WTC11 (cell line): ENCODE results near the gene RNASEH2C. TPM values are rescaled to one million over a fixed set of nuclear protein-coding genes. Genes with fewer than 3 reads are reported as not detected.

Source experiments
- ATAC-seq: fragments of 200-7000 bp; cut with Tn5 transposase; 2 replicates; pipeline ENCODE4 v1.10.0; 2021; ENCODE audit warnings: mild to moderate bottlenecking, moderate library complexity
- CTCF ChIA-PET: fragments of 300-600 bp; sonication (Branson Sonifier 250); formaldehyde crosslinking; loops from one replicate; lab custom pipeline; 2021; ENCODE audit warnings: antibody characterized with exemption; lab: Charles Lee
- POLR2A ChIA-PET: fragments of 350-600 bp; sonication (Branson Sonifier 250); formaldehyde crosslinking; loops from one replicate; lab custom pipeline; 2021; ENCODE audit warnings: antibody characterized with exemption; lab: Charles Lee
- DNase-seq: peaks from one replicate; pipeline ENCODE4 v3.0.0; 2021; ENCODE audit warnings: low spot score
- H3K27ac Mint-ChIP-seq: 2 replicates; pipeline ENCODE4 v1.8.0; 2021; ENCODE audit warnings: mixed read lengths
- H3K27me3 Mint-ChIP-seq: 2 replicates; pipeline ENCODE4 v1.8.0; 2021; ENCODE audit warnings: low read depth, mild to moderate bottlenecking, moderate library complexity, mixed read lengths
- H3K36me3 Mint-ChIP-seq: 2 replicates; pipeline ENCODE4 v1.8.0; 2021; ENCODE audit warnings: mixed read lengths
- H3K4me1 Mint-ChIP-seq: 2 replicates; pipeline ENCODE4 v1.8.0; 2022; ENCODE audit warnings: mixed read lengths
- H3K4me3 Mint-ChIP-seq: 2 replicates; pipeline ENCODE4 v1.8.0; 2021; ENCODE audit warnings: mild to moderate bottlenecking, moderate library complexity, mixed read lengths
- H3K9me3 Mint-ChIP-seq: 2 replicates; pipeline ENCODE4 v1.8.0; 2021; ENCODE audit warnings: mixed read lengths
- CBFB ChIP-seq: sonication (generic); formaldehyde crosslinking; IDR thresholded peaks from 2 replicates; pipeline ENCODE4 v1.8.1; 2022; ENCODE audit warnings: mild to moderate bottlenecking, low read depth, missing genetic modification reagents
- CREM ChIP-seq: sonication (generic); formaldehyde crosslinking; IDR thresholded peaks from 2 replicates; pipeline ENCODE4 v1.8.1; 2022; ENCODE audit warnings: mild to moderate bottlenecking, missing genetic modification reagents, moderate library complexity
- FOXJ3 ChIP-seq: sonication (generic); formaldehyde crosslinking; IDR thresholded peaks from 2 replicates; pipeline ENCODE4 v1.9.0; 2021; ENCODE audit warnings: missing genetic modification reagents, mild to moderate bottlenecking, borderline replicate concordance
- GABPB1 ChIP-seq: sonication (generic); formaldehyde crosslinking; IDR thresholded peaks from 2 replicates; pipeline ENCODE4 v1.8.1; 2023; ENCODE audit warnings: mild to moderate bottlenecking, missing genetic modification reagents
- NFATC4 ChIP-seq: fragments of 250-450 bp; sonication (Bioruptor Pico); IDR thresholded peaks from 2 replicates; pipeline ENCODE4 v1.9.0; 2021; ENCODE audit warnings: mild to moderate bottlenecking
- SMAD3 ChIP-seq: sonication (generic); formaldehyde crosslinking; IDR thresholded peaks from 2 replicates; pipeline ENCODE4 v1.8.0; 2022; ENCODE audit warnings: missing genetic modification reagents, mild to moderate bottlenecking, borderline replicate concordance
- SMAD4 ChIP-seq: sonication (generic); formaldehyde crosslinking; IDR thresholded peaks from 2 replicates; pipeline ENCODE4 v1.8.0; 2022; ENCODE audit warnings: mild to moderate bottlenecking, missing genetic modification reagents
- SOX15 ChIP-seq: fragments of 250-450 bp; sonication (Bioruptor Pico); IDR thresholded peaks from 2 replicates; pipeline ENCODE4 v1.9.0; 2021; ENCODE audit warnings: mild to moderate bottlenecking
- TEAD4 ChIP-seq: sonication (generic); formaldehyde crosslinking; IDR thresholded peaks from 2 replicates; pipeline ENCODE4 v1.8.0; 2022; ENCODE audit warnings: mild to moderate bottlenecking, missing genetic modification reagents
- ZNF219 ChIP-seq: sonication (generic); formaldehyde crosslinking; IDR thresholded peaks from 2 replicates; pipeline ENCODE4 v1.8.0; 2023; ENCODE audit warnings: missing genetic modification reagents, mild to moderate bottlenecking, borderline replicate concordance
- total RNA-seq: library from RNA; stranded (reverse); gene quantifications from 3 replicates; pipeline ENCODE4 v1.2.3, GENCODE V29; 2021
- TF ChIP-seq, protein P1 (sequence below): sonication (generic); formaldehyde crosslinking; IDR thresholded peaks from 2 replicates; pipeline ENCODE4 v1.8.1; 2023; ENCODE audit warnings: mild to moderate bottlenecking, missing genetic modification reagents
- TF ChIP-seq, protein P2 (sequence below): fragments of 250-450 bp; sonication (Bioruptor Pico); IDR thresholded peaks from 2 replicates; pipeline ENCODE4 v1.9.0; 2021; ENCODE audit warnings: mild to moderate bottlenecking
- TF ChIP-seq, protein P3 (sequence below): sonication (generic); formaldehyde crosslinking; IDR thresholded peaks from 2 replicates; pipeline ENCODE4 v1.8.0; 2023; ENCODE audit warnings: missing genetic modification reagents
- TF ChIP-seq, protein P4 (sequence below): sonication (generic); formaldehyde crosslinking; IDR thresholded peaks from 2 replicates; pipeline ENCODE4 v1.8.1; 2023; ENCODE audit warnings: mild to moderate bottlenecking, missing genetic modification reagents, borderline replicate concordance
- TF ChIP-seq, protein P5 (sequence below): sonication (generic); formaldehyde crosslinking; IDR thresholded peaks from 2 replicates; pipeline ENCODE4 v1.8.1; 2023; ENCODE audit warnings: mild to moderate bottlenecking, missing genetic modification reagents, moderate library complexity
- TF ChIP-seq, protein P6 (sequence below): sonication (generic); formaldehyde crosslinking; IDR thresholded peaks from 2 replicates; pipeline ENCODE4 v1.8.0; 2023; ENCODE audit warnings: missing genetic modification reagents, mild to moderate bottlenecking, borderline replicate concordance
- TF ChIP-seq, protein P7 (sequence below): sonication (generic); formaldehyde crosslinking; conservative IDR thresholded peaks from 2 replicates; pipeline ENCODE4 v1.8.1; 2022; ENCODE audit warnings: mild to moderate bottlenecking, missing genetic modification reagents

RNASEH2C gene
- total RNA-seq, 1 experiment from 2014 or later, result 42.1 TPM

DNA sequence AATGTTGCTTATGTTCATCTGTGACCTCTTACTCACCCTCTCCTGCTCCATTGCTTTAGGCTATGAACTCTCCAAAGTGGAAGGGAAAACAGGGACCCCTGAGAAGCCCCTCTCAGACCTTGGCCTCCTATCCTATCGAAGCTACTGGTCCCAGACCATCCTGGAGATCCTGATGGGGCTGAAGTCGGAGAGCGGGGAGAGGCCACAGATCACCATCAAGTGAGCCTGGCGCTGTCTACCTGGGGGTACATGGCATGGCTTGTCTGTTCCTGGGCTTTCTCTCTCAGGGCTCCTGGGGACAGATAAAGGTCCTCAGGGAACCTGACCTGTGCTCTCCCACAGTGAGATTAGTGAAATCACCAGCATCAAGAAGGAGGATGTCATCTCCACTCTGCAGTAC is 2.1 kb downstream of the RNASEH2C start:
- H3K36me3 Mint-ChIP-seq, result peaks cover 49% of the 10 kb centered on the region
- peak overlapping the region; percentile 98 for H3K4me3 Mint-ChIP-seq
- ATAC-seq, result no peak
- TF ChIP-seq, protein P1, sequence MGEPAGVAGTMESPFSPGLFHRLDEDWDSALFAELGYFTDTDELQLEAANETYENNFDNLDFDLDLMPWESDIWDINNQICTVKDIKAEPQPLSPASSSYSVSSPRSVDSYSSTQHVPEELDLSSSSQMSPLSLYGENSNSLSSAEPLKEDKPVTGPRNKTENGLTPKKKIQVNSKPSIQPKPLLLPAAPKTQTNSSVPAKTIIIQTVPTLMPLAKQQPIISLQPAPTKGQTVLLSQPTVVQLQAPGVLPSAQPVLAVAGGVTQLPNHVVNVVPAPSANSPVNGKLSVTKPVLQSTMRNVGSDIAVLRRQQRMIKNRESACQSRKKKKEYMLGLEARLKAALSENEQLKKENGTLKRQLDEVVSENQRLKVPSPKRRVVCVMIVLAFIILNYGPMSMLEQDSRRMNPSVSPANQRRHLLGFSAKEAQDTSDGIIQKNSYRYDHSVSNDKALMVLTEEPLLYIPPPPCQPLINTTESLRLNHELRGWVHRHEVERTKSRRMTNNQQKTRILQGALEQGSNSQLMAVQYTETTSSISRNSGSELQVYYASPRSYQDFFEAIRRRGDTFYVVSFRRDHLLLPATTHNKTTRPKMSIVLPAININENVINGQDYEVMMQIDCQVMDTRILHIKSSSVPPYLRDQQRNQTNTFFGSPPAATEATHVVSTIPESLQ, result no peak
- ChIA-PET POLR2A (interaction anchor here (0.6 kb wide), 1 partner anchor 335 kb away, joined by 3 read pairs; no protein-coding TSS in a partner anchor), CTCF (interaction anchor here (2.6 kb wide), 1 partner anchor 170 kb away, joined by 18 read pairs; the partner anchor contains the start of gene FIBP)
- no peaks in the 10 kb centered on the region for H3K9me3 Mint-ChIP-seq
- DNase-seq, result peak; percentile 4
- peaks cover 9% of the 10 kb centered on the region for H3K4me1 Mint-ChIP-seq
- H3K27ac Mint-ChIP-seq, result no peak overlapping the region
- H3K27me3 Mint-ChIP-seq, result no peaks in the 10 kb centered on the region

DNA sequence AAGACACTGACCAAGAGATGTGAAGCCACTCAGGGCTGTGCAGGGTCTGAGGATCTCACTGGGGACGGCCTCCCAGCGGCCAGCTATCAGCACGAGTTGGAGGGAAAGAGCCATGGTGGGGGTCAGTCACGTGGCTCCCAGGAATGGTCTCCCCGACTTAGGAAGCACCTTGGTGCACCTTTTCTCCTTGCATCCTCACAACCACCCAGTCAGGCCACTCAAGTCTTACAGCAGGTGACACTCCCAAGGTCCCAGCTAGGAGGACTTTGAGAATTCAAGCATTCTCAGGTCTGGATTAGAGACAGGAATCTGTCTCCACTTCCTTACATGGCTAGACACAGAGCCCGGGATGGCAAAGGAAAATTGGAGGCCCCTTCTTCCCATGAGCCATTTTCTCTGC is 2.7 kb downstream of the RNASEH2C start:
- Mint-ChIP-seq H3K27ac (no peak overlapping the region), H3K36me3 (peaks cover 53% of the 10 kb centered on the region), H3K4me3 (no peak overlapping the region), H3K9me3 (no peaks in the 10 kb centered on the region), H3K27me3 (no peaks in the 10 kb centered on the region)
- CTCF ChIA-PET, result no interaction called here
- no peak for ATAC-seq
- DNase-seq, result peak; percentile 5
- TF ChIP-seq CREM (no peak), GABPB1 (CRISPR knock-in tag) (no peak), ZNF219 (CRISPR knock-in tag) (no peak), TEAD4 (CRISPR knock-in tag) (no peak), SMAD4 (no peak), FOXJ3 (CRISPR knock-in tag) (no peak), NFATC4 (CRISPR knock-in tag) (no peak), SMAD3 (no peak), CBFB (CRISPR knock-in tag) (no peak), SOX15 (CRISPR knock-in tag) (no peak)
- TF ChIP-seq, protein P2, sequence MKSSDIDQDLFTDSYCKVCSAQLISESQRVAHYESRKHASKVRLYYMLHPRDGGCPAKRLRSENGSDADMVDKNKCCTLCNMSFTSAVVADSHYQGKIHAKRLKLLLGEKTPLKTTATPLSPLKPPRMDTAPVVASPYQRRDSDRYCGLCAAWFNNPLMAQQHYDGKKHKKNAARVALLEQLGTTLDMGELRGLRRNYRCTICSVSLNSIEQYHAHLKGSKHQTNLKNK, result no peak
- TF ChIP-seq, protein P3, sequence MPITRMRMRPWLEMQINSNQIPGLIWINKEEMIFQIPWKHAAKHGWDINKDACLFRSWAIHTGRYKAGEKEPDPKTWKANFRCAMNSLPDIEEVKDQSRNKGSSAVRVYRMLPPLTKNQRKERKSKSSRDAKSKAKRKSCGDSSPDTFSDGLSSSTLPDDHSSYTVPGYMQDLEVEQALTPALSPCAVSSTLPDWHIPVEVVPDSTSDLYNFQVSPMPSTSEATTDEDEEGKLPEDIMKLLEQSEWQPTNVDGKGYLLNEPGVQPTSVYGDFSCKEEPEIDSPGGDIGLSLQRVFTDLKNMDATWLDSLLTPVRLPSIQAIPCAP, result no peak
- TF ChIP-seq, protein P4, sequence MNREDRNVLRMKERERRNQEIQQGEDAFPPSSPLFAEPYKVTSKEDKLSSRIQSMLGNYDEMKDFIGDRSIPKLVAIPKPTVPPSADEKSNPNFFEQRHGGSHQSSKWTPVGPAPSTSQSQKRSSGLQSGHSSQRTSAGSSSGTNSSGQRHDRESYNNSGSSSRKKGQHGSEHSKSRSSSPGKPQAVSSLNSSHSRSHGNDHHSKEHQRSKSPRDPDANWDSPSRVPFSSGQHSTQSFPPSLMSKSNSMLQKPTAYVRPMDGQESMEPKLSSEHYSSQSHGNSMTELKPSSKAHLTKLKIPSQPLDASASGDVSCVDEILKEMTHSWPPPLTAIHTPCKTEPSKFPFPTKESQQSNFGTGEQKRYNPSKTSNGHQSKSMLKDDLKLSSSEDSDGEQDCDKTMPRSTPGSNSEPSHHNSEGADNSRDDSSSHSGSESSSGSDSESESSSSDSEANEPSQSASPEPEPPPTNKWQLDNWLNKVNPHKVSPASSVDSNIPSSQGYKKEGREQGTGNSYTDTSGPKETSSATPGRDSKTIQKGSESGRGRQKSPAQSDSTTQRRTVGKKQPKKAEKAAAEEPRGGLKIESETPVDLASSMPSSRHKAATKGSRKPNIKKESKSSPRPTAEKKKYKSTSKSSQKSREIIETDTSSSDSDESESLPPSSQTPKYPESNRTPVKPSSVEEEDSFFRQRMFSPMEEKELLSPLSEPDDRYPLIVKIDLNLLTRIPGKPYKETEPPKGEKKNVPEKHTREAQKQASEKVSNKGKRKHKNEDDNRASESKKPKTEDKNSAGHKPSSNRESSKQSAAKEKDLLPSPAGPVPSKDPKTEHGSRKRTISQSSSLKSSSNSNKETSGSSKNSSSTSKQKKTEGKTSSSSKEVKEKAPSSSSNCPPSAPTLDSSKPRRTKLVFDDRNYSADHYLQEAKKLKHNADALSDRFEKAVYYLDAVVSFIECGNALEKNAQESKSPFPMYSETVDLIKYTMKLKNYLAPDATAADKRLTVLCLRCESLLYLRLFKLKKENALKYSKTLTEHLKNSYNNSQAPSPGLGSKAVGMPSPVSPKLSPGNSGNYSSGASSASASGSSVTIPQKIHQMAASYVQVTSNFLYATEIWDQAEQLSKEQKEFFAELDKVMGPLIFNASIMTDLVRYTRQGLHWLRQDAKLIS (CRISPR knock-in tag), result no peak
- TF ChIP-seq, protein P5, sequence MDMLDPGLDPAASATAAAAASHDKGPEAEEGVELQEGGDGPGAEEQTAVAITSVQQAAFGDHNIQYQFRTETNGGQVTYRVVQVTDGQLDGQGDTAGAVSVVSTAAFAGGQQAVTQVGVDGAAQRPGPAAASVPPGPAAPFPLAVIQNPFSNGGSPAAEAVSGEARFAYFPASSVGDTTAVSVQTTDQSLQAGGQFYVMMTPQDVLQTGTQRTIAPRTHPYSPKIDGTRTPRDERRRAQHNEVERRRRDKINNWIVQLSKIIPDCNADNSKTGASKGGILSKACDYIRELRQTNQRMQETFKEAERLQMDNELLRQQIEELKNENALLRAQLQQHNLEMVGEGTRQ, result no peak
- TF ChIP-seq, protein P6, sequence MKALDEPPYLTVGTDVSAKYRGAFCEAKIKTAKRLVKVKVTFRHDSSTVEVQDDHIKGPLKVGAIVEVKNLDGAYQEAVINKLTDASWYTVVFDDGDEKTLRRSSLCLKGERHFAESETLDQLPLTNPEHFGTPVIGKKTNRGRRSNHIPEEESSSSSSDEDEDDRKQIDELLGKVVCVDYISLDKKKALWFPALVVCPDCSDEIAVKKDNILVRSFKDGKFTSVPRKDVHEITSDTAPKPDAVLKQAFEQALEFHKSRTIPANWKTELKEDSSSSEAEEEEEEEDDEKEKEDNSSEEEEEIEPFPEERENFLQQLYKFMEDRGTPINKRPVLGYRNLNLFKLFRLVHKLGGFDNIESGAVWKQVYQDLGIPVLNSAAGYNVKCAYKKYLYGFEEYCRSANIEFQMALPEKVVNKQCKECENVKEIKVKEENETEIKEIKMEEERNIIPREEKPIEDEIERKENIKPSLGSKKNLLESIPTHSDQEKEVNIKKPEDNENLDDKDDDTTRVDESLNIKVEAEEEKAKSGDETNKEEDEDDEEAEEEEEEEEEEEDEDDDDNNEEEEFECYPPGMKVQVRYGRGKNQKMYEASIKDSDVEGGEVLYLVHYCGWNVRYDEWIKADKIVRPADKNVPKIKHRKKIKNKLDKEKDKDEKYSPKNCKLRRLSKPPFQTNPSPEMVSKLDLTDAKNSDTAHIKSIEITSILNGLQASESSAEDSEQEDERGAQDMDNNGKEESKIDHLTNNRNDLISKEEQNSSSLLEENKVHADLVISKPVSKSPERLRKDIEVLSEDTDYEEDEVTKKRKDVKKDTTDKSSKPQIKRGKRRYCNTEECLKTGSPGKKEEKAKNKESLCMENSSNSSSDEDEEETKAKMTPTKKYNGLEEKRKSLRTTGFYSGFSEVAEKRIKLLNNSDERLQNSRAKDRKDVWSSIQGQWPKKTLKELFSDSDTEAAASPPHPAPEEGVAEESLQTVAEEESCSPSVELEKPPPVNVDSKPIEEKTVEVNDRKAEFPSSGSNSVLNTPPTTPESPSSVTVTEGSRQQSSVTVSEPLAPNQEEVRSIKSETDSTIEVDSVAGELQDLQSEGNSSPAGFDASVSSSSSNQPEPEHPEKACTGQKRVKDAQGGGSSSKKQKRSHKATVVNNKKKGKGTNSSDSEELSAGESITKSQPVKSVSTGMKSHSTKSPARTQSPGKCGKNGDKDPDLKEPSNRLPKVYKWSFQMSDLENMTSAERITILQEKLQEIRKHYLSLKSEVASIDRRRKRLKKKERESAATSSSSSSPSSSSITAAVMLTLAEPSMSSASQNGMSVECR (CRISPR knock-in tag), result no peak
- TF ChIP-seq, protein P7, sequence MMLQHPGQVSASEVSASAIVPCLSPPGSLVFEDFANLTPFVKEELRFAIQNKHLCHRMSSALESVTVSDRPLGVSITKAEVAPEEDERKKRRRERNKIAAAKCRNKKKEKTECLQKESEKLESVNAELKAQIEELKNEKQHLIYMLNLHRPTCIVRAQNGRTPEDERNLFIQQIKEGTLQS (CRISPR knock-in tag), result no peak
- TF ChIP-seq, all 79 proteins: peak for 0
- H3K4me1 Mint-ChIP-seq, result peaks cover 9% of the 10 kb centered on the region
- POLR2A ChIA-PET, result interaction anchor here (0.6 kb wide), 1 partner anchor 335 kb away, joined by 3 read pairs; no protein-coding TSS in a partner anchor
